ENCODE results near the gene SMIM5.
"Not testable (repeated sequence)": the region's sequence is repeated elsewhere in the genome, so short reads cannot be mapped to it uniquely, and the experiment has no call there.

The SMIM5 gene

GRCh38 chr17:75590849-75591721, 42.1 kb upstream of the SMIM5 start:
- no peak overlapping the region for H3K4me3 ChIP-seq (ENCODE audit: low read length)
- H3K36me3 ChIP-seq (replicated peaks; ENCODE audit: low read depth, low read length), result no peaks in the 10 kb centered on the region
- H4K20me1 ChIP-seq (ENCODE audit: insufficient read depth, low read length), result no peaks in the 10 kb centered on the region
- no peak overlapping the region for H2AFZ ChIP-seq (ENCODE audit: low read depth, low read length)
- no peak for TF ChIP-seq CTCF (IDR thresholded peaks at IDR 0.05; ENCODE audit: low read depth, low read length)
- no peak for TF ChIP-seq EZH2phosphoT487 (IDR thresholded peaks at IDR 0.05; ENCODE audit: low read depth)
- no peaks in the 10 kb centered on the region for H3K9me3 ChIP-seq (ENCODE audit: insufficient read depth, low read length)
- H3K4me1 ChIP-seq (ENCODE audit: low read length), result peaks cover 3% of the 10 kb centered on the region; the same call in 1 of the 2 replicates
- peaks cover 13% of the 10 kb centered on the region for H3K27me3 ChIP-seq (ENCODE audit: low read depth, low read length)
- H3K27ac ChIP-seq (ENCODE audit: low read length), result no peak overlapping the region
- no peaks in the 10 kb centered on the region for H3K79me2 ChIP-seq (ENCODE audit: low read length)
- H3K9ac ChIP-seq (ENCODE audit: low read length), result no peak overlapping the region
- no peak overlapping the region for H3K4me2 ChIP-seq (ENCODE audit: low read length)

GRCh38 chr17:75591722-75592302, 41.4 kb upstream of the SMIM5 start:
- Histone ChIP-seq H3K4me2 (ENCODE audit: low read length) (no peak overlapping the region), H4K20me1 (ENCODE audit: insufficient read depth, low read length) (no peaks in the 10 kb centered on the region), H3K36me3 (replicated peaks; ENCODE audit: low read depth, low read length) (no peaks in the 10 kb centered on the region), H3K4me1 (ENCODE audit: low read length) (peaks cover 3% of the 10 kb centered on the region; the same call in 1 of the 2 replicates), H2AFZ (ENCODE audit: low read depth, low read length) (no peak overlapping the region), H3K27ac (ENCODE audit: low read length) (no peak overlapping the region), H3K27me3 (ENCODE audit: low read depth, low read length) (peaks cover 13% of the 10 kb centered on the region), H3K4me3 (ENCODE audit: low read length) (no peak overlapping the region), H3K79me2 (ENCODE audit: low read length) (no peaks in the 10 kb centered on the region), H3K9ac (ENCODE audit: low read length) (no peak overlapping the region), H3K9me3 (ENCODE audit: insufficient read depth, low read length) (no peaks in the 10 kb centered on the region)
- TF ChIP-seq CTCF (IDR thresholded peaks at IDR 0.05; ENCODE audit: low read depth, low read length), result no peak
- TF ChIP-seq EZH2phosphoT487 (IDR thresholded peaks at IDR 0.05; ENCODE audit: low read depth), result no peak

- Histone ChIP-seq H3K4me2 (ENCODE audit: low read length) (no peak overlapping the region), H3K4me3 (ENCODE audit: low read length) (no peak overlapping the region), H3K36me3 (replicated peaks; ENCODE audit: low read depth, low read length) (no peaks in the 10 kb centered on the region), H3K27ac (ENCODE audit: low read length) (no peak overlapping the region), H3K9ac (ENCODE audit: low read length) (no peak overlapping the region), H3K79me2 (ENCODE audit: low read length) (no peaks in the 10 kb centered on the region), H2AFZ (ENCODE audit: low read depth, low read length) (no peak overlapping the region), H3K27me3 (ENCODE audit: low read depth, low read length) (peaks cover 13% of the 10 kb centered on the region), H3K4me1 (ENCODE audit: low read length) (peaks cover 3% of the 10 kb centered on the region; the same call in 1 of the 2 replicates), H3K9me3 (ENCODE audit: insufficient read depth, low read length) (no peaks in the 10 kb centered on the region), H4K20me1 (ENCODE audit: insufficient read depth, low read length) (no peaks in the 10 kb centered on the region)
- no peak for TF ChIP-seq EZH2phosphoT487 (IDR thresholded peaks at IDR 0.05; ENCODE audit: low read depth)
- no peak for TF ChIP-seq CTCF (IDR thresholded peaks at IDR 0.05; ENCODE audit: low read depth, low read length)
Observed at GRCh38 chr17:75592348-75593020, 40.8 kb upstream of the SMIM5 start.

- not testable (repeated sequence) for H3K4me3 ChIP-seq (ENCODE audit: low read length); H3K9me3 ChIP-seq (ENCODE audit: insufficient read depth, low read length); H3K27ac ChIP-seq (ENCODE audit: low read length); H3K36me3 ChIP-seq (replicated peaks; ENCODE audit: low read depth, low read length); H3K79me2 ChIP-seq (ENCODE audit: low read length); H4K20me1 ChIP-seq (ENCODE audit: insufficient read depth, low read length); H3K9ac ChIP-seq (ENCODE audit: low read length); H2AFZ ChIP-seq (ENCODE audit: low read depth, low read length); H3K4me2 ChIP-seq (ENCODE audit: low read length); H3K4me1 ChIP-seq (ENCODE audit: low read length)
- H3K27me3 ChIP-seq (ENCODE audit: low read depth, low read length), result peaks cover 13% of the 10 kb centered on the region
Observed at GRCh38 chr17:75593430-75593829, 39.8 kb upstream of the SMIM5 start.
